AG10803 (cell line): ENCODE results near the gene SLCO2A1.

Source experiments
- DNase-seq: peaks from one replicate; pipeline ENCODE4 v3.0.0; 2010; ENCODE audit warnings: low read depth
- H3K4me3 ChIP-seq: 2 replicates; pipeline ENCODE4 v1.5.1; 2011; ENCODE audit warnings: mild to moderate bottlenecking, low read length, control low read depth
- CTCF ChIP-seq: conservative IDR thresholded peaks from 2 replicates; pipeline ENCODE4 v1.5.1; 2011; ENCODE audit warnings: mild to moderate bottlenecking, low read length, control low read depth, inconsistent platforms

Gene SLCO2A1

DNA sequence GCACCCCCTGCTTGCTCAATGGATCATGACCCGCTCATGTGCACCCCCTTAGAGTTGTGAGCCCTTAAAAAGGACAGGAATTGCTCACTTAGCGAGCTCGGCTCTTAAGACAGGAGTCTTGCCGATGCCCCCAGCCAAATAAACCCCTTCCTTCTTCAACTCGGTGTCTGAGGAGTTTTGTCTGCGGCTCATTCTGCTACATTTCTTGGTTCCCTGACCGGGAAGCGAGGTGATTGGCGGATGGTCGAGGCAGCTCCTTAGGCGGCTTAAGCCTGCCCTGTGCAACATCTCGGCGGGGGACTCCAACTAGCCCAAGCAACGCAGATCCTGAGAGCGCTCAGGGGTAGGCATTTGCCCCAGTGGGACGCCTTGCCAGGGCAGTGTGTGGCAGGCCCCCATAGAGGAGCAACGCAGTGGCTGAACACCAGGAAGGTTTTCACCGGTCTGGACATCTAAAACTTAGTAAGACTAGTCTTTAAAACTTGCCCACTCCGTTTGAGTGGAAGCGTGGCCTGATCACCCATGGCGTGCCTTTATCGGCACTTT lies 9.5 kb downstream of the SLCO2A1 start:
- H3K4me3 ChIP-seq: no peak overlapping the region
- no peak for DNase-seq
- no peak for TF ChIP-seq CTCF

- no peak for TF ChIP-seq CTCF
- H3K4me3 ChIP-seq: no peak overlapping the region
- no peak for DNase-seq
These were observed 10.9 kb downstream of the SLCO2A1 start for GRCh38 chr3:134018850-134019249.

DNA sequence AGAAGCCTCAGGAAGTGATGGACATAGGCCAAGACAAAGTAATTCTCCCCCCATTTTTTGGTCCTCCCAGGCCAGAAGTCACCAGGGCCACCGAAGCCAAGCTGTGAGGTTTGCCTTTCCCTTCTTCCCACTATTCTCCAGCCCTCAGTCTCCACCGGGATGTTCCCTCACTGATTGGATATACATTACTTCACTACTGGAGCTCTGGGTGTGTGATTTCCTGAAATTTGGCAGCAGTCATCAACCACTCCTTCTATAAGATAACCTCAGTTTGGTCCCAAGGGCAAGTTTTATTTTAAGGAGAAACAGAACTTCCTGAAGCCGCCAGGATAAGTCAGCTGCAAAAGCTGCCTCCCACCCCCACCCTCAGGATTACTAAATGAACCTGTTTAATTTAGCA lies 11.3 kb downstream of the SLCO2A1 start:
- TF ChIP-seq CTCF: no peak
- H3K4me3 ChIP-seq: no peak overlapping the region
- no peak for DNase-seq

- no peak for TF ChIP-seq CTCF
- no peak for DNase-seq
- H3K4me3 ChIP-seq: no peak overlapping the region
These were observed 12.2 kb downstream of the SLCO2A1 start for GRCh38 chr3:134017490-134017889.

- no peak overlapping the region for H3K4me3 ChIP-seq
- DNase-seq: no peak
- no peak for TF ChIP-seq CTCF
These were observed 15.5 kb downstream of the SLCO2A1 start for GRCh38 chr3:134014270-134014669.

DNA sequence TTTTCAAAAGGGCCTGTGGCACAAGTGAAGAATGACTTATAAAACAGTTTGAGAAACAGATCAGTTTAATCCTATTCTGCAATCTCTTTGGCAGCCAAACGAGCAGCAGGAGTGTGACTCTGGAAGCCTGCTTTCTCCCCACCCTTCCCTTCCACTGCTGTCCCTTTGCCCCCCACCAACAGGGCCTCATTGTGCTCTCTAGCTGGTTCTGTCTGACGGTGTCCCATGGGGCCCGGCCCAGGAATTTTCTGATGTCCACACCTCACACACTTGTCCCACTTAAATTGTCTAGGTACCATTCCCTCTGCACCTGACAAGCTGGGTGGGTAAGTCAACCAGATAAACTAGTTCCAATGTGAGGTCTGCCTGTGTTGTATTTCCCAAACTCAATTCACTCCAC lies 16.4 kb downstream of the SLCO2A1 start:
- TF ChIP-seq CTCF: no peak
- H3K4me3 ChIP-seq: no peak overlapping the region
- DNase-seq: no peak

DNA sequence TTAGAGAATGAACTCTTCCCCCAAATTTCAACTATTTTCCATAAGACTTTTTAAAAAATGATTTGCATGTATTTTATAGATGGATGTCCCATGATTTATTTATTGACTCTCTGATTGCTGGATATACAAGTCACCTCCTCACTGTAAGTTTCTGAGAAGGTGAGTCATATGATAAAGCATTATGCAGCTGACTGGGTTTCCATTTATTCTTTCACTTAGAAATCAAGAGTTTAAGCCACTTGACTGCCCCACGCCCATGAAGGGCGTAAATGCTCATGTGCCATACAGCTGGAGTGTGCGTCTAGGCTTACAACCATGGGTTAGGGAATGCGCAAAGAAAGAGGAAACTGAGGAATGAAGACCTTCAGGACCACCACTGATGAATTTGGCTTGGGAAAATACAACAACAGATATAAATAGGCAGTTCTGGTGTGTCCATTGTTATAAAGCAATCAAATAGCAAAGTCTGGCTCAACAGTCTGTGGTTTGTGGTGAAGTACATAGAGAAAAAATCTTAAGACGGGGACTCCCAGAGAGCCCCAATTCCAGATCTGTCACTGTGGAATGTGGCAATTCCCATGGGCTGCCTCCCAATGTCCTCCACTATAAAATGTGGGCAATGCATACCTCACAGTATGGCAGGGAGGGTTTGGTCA lies 20.3 kb downstream of the SLCO2A1 start:
- H3K4me3 ChIP-seq: no peak overlapping the region
- no peak for TF ChIP-seq CTCF
- peak; percentile 84 for DNase-seq
